PC-9 (cell line): ENCODE results near the gene SERPINB13. TPM values are rescaled to one million over a fixed set of nuclear protein-coding genes. Genes with fewer than 3 reads are reported as not detected.

Source experiments
- BruUV-seq: library from RNA; stranded (reverse); fragments of 400-500 nt; replicated peaks from 2 replicates; lab custom pipeline; 2021; lab: Mats Ljungman, UMichigan
- CTCF ChIA-PET: fragments of 300-600 bp; sonication (Branson Sonifier 250); formaldehyde crosslinking; loops from one replicate; lab custom pipeline; 2022; ENCODE audit warnings: antibody characterized with exemption; lab: Charles Lee
- POLR2A ChIA-PET: fragments of 300-600 bp; sonication (Branson Sonifier 250); formaldehyde crosslinking; loops from one replicate; lab custom pipeline; 2022; ENCODE audit warnings: antibody characterized with exemption; ENCODE audit not compliant: unreplicated experiment; lab: Charles Lee
- DNase-seq, 2 experiments: peaks; one replicate each; pipeline versions ENCODE4 v3.0.0 to v3.0.0-alpha.2; 2015 to 2022; ENCODE audit warnings: mixed read lengths in 1 of 2
- H2AFZ ChIP-seq: fragments of 200-600 bp; sonication (generic); 2 replicates; pipeline ENCODE4 v1.8.1; 2017; ENCODE audit warnings: antibody characterized with exemption
- H3F3A ChIP-seq: fragments of 200-600 bp; sonication (generic); 2 replicates; pipeline ENCODE4 v1.8.1; 2017; ENCODE audit warnings: antibody characterized with exemption, mild to moderate bottlenecking, low read depth; ENCODE audit not compliant: insufficient read depth
- H3K27ac ChIP-seq: fragments of 200-600 bp; sonication (generic); 2 replicates; pipeline ENCODE4 v1.6.1; 2016; ENCODE audit warnings: mixed run types
- H3K27me3 ChIP-seq: fragments of 200-600 bp; sonication (generic); 2 replicates; pipeline ENCODE4 v1.6.1; 2016; ENCODE audit warnings: low read depth, mixed run types; ENCODE audit not compliant: insufficient read depth
- H3K36me3 ChIP-seq: fragments of 200-600 bp; sonication (generic); 2 replicates; pipeline ENCODE4 v1.6.1; 2016; ENCODE audit warnings: low read depth, mixed run types
- H3K4me1 ChIP-seq: fragments of 200-600 bp; sonication (generic); replicated peaks from 2 replicates; pipeline ENCODE4 v1.6.1; 2016; ENCODE audit warnings: mixed run types; ENCODE audit not compliant: insufficient read depth
- H3K4me2 ChIP-seq: fragments of 200-600 bp; sonication (generic); 2 replicates; pipeline ENCODE4 v1.6.1; 2017; ENCODE audit warnings: mixed run types
- H3K4me3 ChIP-seq: fragments of 200-600 bp; sonication (generic); 2 replicates; pipeline ENCODE4 v1.6.1; 2016; ENCODE audit warnings: mixed run types
- H3K79me2 ChIP-seq: fragments of 200-600 bp; sonication (generic); 2 replicates; pipeline ENCODE4 v1.6.1; 2017; ENCODE audit warnings: low read depth, mixed run types
- H3K9me2 ChIP-seq: fragments of 200-600 bp; sonication (generic); 2 replicates; pipeline ENCODE4 v1.8.1; 2017; ENCODE audit warnings: mild to moderate bottlenecking; ENCODE audit not compliant: insufficient read depth
- H3K9me3 ChIP-seq: fragments of 200-600 bp; sonication (generic); 2 replicates; pipeline ENCODE4 v1.8.1; 2016; ENCODE audit warnings: low read depth; ENCODE audit not compliant: insufficient read depth
- H4K20me1 ChIP-seq: fragments of 200-600 bp; sonication (generic); 2 replicates; pipeline ENCODE4 v1.8.1; 2017; ENCODE audit not compliant: insufficient read depth
- CTCF ChIP-seq: fragments of 200-600 bp; sonication (generic); conservative IDR thresholded peaks from 2 replicates; pipeline ENCODE4 v1.6.1; 2017; ENCODE audit warnings: mixed run types, antibody characterized with exemption, mild to moderate bottlenecking, moderate library complexity
- EZH2 ChIP-seq: fragments of 200-600 bp; sonication (generic); IDR thresholded peaks from 2 replicates; pipeline ENCODE4 v1.8.0; 2017; ENCODE audit warnings: antibody characterized with exemption, low read depth
- intact Hi-C: fragments of 100-400 bp; cut with micrococcal nuclease; formaldehyde crosslinking; loops from one replicate; pipeline ENCODE4 v1.10.0; 2022; ENCODE audit not compliant: unreplicated experiment
- total RNA-seq: library from RNA; stranded (reverse); gene quantifications from 2 replicates; pipeline ENCODE4 v1.2.3, GENCODE V29; 2021

The SERPINB13 gene
- total RNA-seq, 1 experiment from 2014 or later = not detected

- BruUV-seq = no TSS peak
- CTCF ChIA-PET = no interaction called here
- H3K27ac ChIP-seq = no peak overlapping the region
- H3K9me2 ChIP-seq = no peaks in the 10 kb centered on the region
- no peak overlapping the region for H3K4me3 ChIP-seq
- H3K9me3 ChIP-seq = no peaks in the 10 kb centered on the region
- H3K27me3 ChIP-seq = no peaks in the 10 kb centered on the region
- no peaks in the 10 kb centered on the region for H3K4me1 ChIP-seq
- no peaks in the 10 kb centered on the region for H3K79me2 ChIP-seq
- TF ChIP-seq EZH2 = no peak
- no peak for TF ChIP-seq CTCF
- no peak overlapping the region for H2AFZ ChIP-seq
- POLR2A ChIA-PET = no interaction called here
- H3K4me2 ChIP-seq = no peak overlapping the region
- DNase-seq = no peak
- no peaks in the 10 kb centered on the region for H3K36me3 ChIP-seq
- intact Hi-C loops = loop anchor here (10.0 kb wide), 1 partner anchor 246 kb away; no protein-coding TSS in a partner anchor
- 0 out of 2 replicates have a peak, but pooled peaks cover 3% of the 10 kb centered on the region for H3F3A ChIP-seq
- H4K20me1 ChIP-seq = no peaks in the 10 kb centered on the region
Measured at GRCh38 chr18:63570721-63571120, 16.4 kb upstream of the SERPINB13 start.

GRCh38 chr18:63575681-63576080 is 11.5 kb upstream of the SERPINB13 start:
- ChIA-PET CTCF (interaction anchor here (0.6 kb wide), 1 partner anchor 59 kb away, joined by 3 read pairs; no protein-coding TSS in a partner anchor), POLR2A (no interaction called here)
- H3K79me2 ChIP-seq = no peaks in the 10 kb centered on the region
- H3K27me3 ChIP-seq = no peaks in the 10 kb centered on the region
- no TSS peak for BruUV-seq
- H3K27ac ChIP-seq = no peak overlapping the region
- intact Hi-C loops = loop anchor here (5.0 to 10.0 kb wide), 2 partner anchors 167 to 251 kb away; no protein-coding TSS in a partner anchor
- peak in 1 of 2 experiments; percentile 35 for DNase-seq
- no peak overlapping the region for H3K4me2 ChIP-seq
- 0 out of 2 replicates have a peak, but pooled peaks cover 3% of the 10 kb centered on the region for H3F3A ChIP-seq
- no peaks in the 10 kb centered on the region for H3K36me3 ChIP-seq
- no peak for TF ChIP-seq CTCF
- TF ChIP-seq EZH2 = no peak
- H4K20me1 ChIP-seq = no peaks in the 10 kb centered on the region
- H3K9me2 ChIP-seq = no peaks in the 10 kb centered on the region
- H3K9me3 ChIP-seq = no peaks in the 10 kb centered on the region
- no peaks in the 10 kb centered on the region for H3K4me1 ChIP-seq
- no peak overlapping the region for H2AFZ ChIP-seq
- H3K4me3 ChIP-seq = no peak overlapping the region

- H4K20me1 ChIP-seq = no peaks in the 10 kb centered on the region
- ChIA-PET POLR2A (interaction anchor here (0.5 to 0.6 kb wide), 2 partner anchors 26 to 163 kb away, joined by 3 to 16 read pairs; no protein-coding TSS in a partner anchor), CTCF (interaction anchor here (0.9 to 1.6 kb wide), 5 partner anchors 58 to 163 kb away, joined by 3 to 9 read pairs (median 4); no protein-coding TSS in a partner anchor)
- TF ChIP-seq EZH2 (no peak), CTCF (peak; percentile 90)
- peak in 1 of 2 experiments; percentile 20 for DNase-seq
- H3K4me3 ChIP-seq = no peak overlapping the region
- BruUV-seq = no TSS peak
- H3K27me3 ChIP-seq = no peaks in the 10 kb centered on the region
- no peak overlapping the region for H3K4me2 ChIP-seq
- H3K27ac ChIP-seq = no peak overlapping the region
- H3K9me2 ChIP-seq = no peaks in the 10 kb centered on the region; the same call in 1 of the 2 replicates
- no peaks in the 10 kb centered on the region for H3K9me3 ChIP-seq
- H3K4me1 ChIP-seq = no peaks in the 10 kb centered on the region
- H3K36me3 ChIP-seq = no peaks in the 10 kb centered on the region
- H3K79me2 ChIP-seq = no peaks in the 10 kb centered on the region
- H3F3A ChIP-seq = 0 out of 2 replicates have a peak, but pooled peaks cover 3% of the 10 kb centered on the region
- no peak overlapping the region for H2AFZ ChIP-seq
- intact Hi-C loops = loop anchor here (1.0 to 10.0 kb wide), 5 partner anchors 60 to 270 kb away; no protein-coding TSS in a partner anchor
Measured at GRCh38 chr18:63578357-63578958, 8.7 kb upstream of the SERPINB13 start.
